HepG2 (cell line): ENCODE measurements around the gene FBXO2. TPM values are rescaled to one million over a fixed set of nuclear protein-coding genes. Genes with fewer than 3 reads are reported as not detected.
A peak's percentile ranks its signal among the peaks of the same experiment; 100 is the strongest.

Experiments
- ATAC-seq: fragments of 200-7000 bp; cut with Tn5 transposase; 3 replicates; pipeline ENCODE4 v1.9.1; 2020; ENCODE audit warnings: mild to moderate bottlenecking, moderate library complexity
- BruUV-seq: library from RNA; stranded (reverse); fragments of 400-500 nt; replicated peaks from 2 replicates; lab custom pipeline; 2021; lab: Mats Ljungman, UMichigan
- CTCF ChIA-PET: fragments of 300-600 bp; formaldehyde crosslinking; extraction: SDS; loops from one replicate; lab custom pipeline; 2021; ENCODE audit warnings: low total read pairs, inconsistent platforms, low intra/inter-chr PET ratio; lab: Yijun Ruan, JAX
- POLR2A ChIA-PET: fragments of 350-600 bp; sonication (Branson Sonifier 250); formaldehyde crosslinking; loops from one replicate; lab custom pipeline; 2020; ENCODE audit warnings: antibody characterized with exemption, inconsistent platforms; lab: Yijun Ruan, JAX
- DNase-seq: peaks from one replicate; pipeline ENCODE4 v3.0.0-alpha.2; 2015; ENCODE audit warnings: low spot score
- FAIRE-seq: peaks from 3 replicates; lab custom pipeline; 2011; peaks lifted over from hg19 to GRCh38; lab: Jason Lieb, UNC
- H2AFZ ChIP-seq: one replicate; pipeline ENCODE4 v1.6.1; 2011; ENCODE audit warnings: low read length, inconsistent platforms
- H3K27ac ChIP-seq: fragments of 300-600 bp; 3 replicates; pipeline ENCODE4 v1.8.0; 2011; ENCODE audit warnings: mixed run types, mild to moderate bottlenecking, mixed read lengths, low read length, inconsistent platforms; ENCODE audit not compliant: insufficient read depth; ENCODE audit errors: extremely low read length
- H3K27me3 ChIP-seq, 2 experiments: fragments of 200-600 bp in 1 of 2; 2 replicates in 1 of 2; 3 replicates in 1 of 2; pipeline versions ENCODE4 v1.6.0 to v1.8.0; 2011; ENCODE audit warnings: low read length in 2 of 2, mild to moderate bottlenecking in 2 of 2, moderate library complexity in 2 of 2, inconsistent platforms in 1 of 2; ENCODE audit not compliant: insufficient read depth in 2 of 2, control insufficient read depth in 1 of 2
- H3K36me3 ChIP-seq, 2 experiments: fragments of 200-600 bp in 1 of 2; replicated peaks in 1 of 2; 2 replicates in 1 of 2; 3 replicates in 1 of 2; pipeline versions ENCODE4 v1.5.1 to v1.8.0; 2011; ENCODE audit warnings: low read length in 2 of 2, inconsistent platforms in 1 of 2; ENCODE audit not compliant: insufficient read depth in 2 of 2, control insufficient read depth in 1 of 2
- H3K4me1 ChIP-seq: 2 replicates; pipeline ENCODE4 v1.5.1; 2012; ENCODE audit warnings: low read length, inconsistent platforms; ENCODE audit not compliant: insufficient read depth
- H3K4me2 ChIP-seq: 2 replicates; pipeline ENCODE4 v1.6.0; 2011; ENCODE audit warnings: low read depth, low read length, inconsistent platforms
- H3K4me3 ChIP-seq, 3 experiments: fragments of 200-600 bp in 1 of 3; sonication (generic), shearing (Covaris generic) in 1 of 3; replicated peaks in 1 of 3; 2 replicates each; pipeline ENCODE4 v1.5.1; 2011 to 2016; ENCODE audit warnings: low read length in 3 of 3, inconsistent platforms in 2 of 3, low read depth in 2 of 3, mild to moderate bottlenecking in 2 of 3, control low read depth in 1 of 3, mixed read lengths in 1 of 3; ENCODE audit not compliant: insufficient read depth in 1 of 3
- H3K79me2 ChIP-seq: one replicate; pipeline ENCODE4 v1.6.1; 2011; ENCODE audit warnings: low read length, inconsistent platforms; ENCODE audit not compliant: insufficient read depth
- H3K9ac ChIP-seq: 2 replicates; pipeline ENCODE4 v1.6.0; 2011; ENCODE audit warnings: mild to moderate bottlenecking, low read depth, low read length, inconsistent platforms; ENCODE audit not compliant: insufficient read depth
- H3K9me3 ChIP-seq: 2 replicates; pipeline ENCODE4 v1.5.1; 2012; ENCODE audit warnings: mild to moderate bottlenecking, low read length
- H4K20me1 ChIP-seq: 2 replicates; pipeline ENCODE4 v1.6.0; 2011; ENCODE audit warnings: inconsistent platforms, mild to moderate bottlenecking, low read length, moderate library complexity; ENCODE audit not compliant: insufficient read depth
- HNF4A ChIP-seq: sonication (generic); formaldehyde crosslinking; IDR thresholded peaks from 2 replicates; pipeline ENCODE4 v1.4.0; 2020; ENCODE audit warnings: missing genetic modification reagents
- HNRNPLL ChIP-seq: fragments of 200-400 bp; formaldehyde crosslinking; IDR thresholded peaks from 2 replicates; pipeline ENCODE4 v1.6.1; 2017; ENCODE audit warnings: mild to moderate bottlenecking, low read depth, low read length; ENCODE audit not compliant: poor library complexity, severe bottlenecking
- HOXA9 ChIP-seq: sonication (generic); formaldehyde crosslinking; IDR thresholded peaks from 2 replicates; pipeline ENCODE4 v1.8.1; 2022; ENCODE audit warnings: missing genetic modification reagents, mild to moderate bottlenecking, moderate library complexity, borderline replicate concordance
- KLF15 ChIP-seq: sonication (generic); formaldehyde crosslinking; IDR thresholded peaks from 2 replicates; pipeline ENCODE4 v1.8.1; 2023; ENCODE audit warnings: borderline replicate concordance, mild to moderate bottlenecking, inconsistent platforms, missing genetic modification reagents, mixed read lengths
- MAF1 ChIP-seq: sonication (generic); formaldehyde crosslinking; IDR thresholded peaks from 2 replicates; pipeline ENCODE4 v1.5.0; 2020; ENCODE audit warnings: missing genetic modification reagents, borderline replicate concordance
- RAD21 ChIP-seq: fragments of 450-650 bp; formaldehyde crosslinking; IDR thresholded peaks from 2 replicates; pipeline ENCODE4 v1.5.0; 2020; ENCODE audit warnings: mild to moderate bottlenecking
- RBFOX2 ChIP-seq: fragments of 200-400 bp; formaldehyde crosslinking; IDR thresholded peaks from 2 replicates; pipeline ENCODE4 v1.6.1; 2017; ENCODE audit warnings: low read depth, mild to moderate bottlenecking, low read length
- RFX5 ChIP-seq: IDR thresholded peaks from 2 replicates; pipeline ENCODE4 v1.6.1; 2011; ENCODE audit warnings: low read depth, low read length, improper control_type of control experiment
- SMC3 ChIP-seq: IDR thresholded peaks from 2 replicates; pipeline ENCODE4 v1.6.1; 2011; ENCODE audit warnings: low read length, improper control_type of control experiment
- STAG1 ChIP-seq: sonication (generic); formaldehyde crosslinking; IDR thresholded peaks from 2 replicates; pipeline ENCODE4 v1.4.0; 2020; ENCODE audit warnings: missing genetic modification reagents
- TCF7L2 ChIP-seq: IDR thresholded peaks from 2 replicates; pipeline ENCODE4 v1.6.1; 2011; ENCODE audit warnings: mild to moderate bottlenecking, low read depth, low read length, moderate library complexity
- U2AF1 ChIP-seq: fragments of 200-400 bp; formaldehyde crosslinking; optimal IDR thresholded peaks from 2 replicates; pipeline ENCODE3; 2017; ENCODE audit warnings: mild to moderate bottlenecking, low read depth, low read length
- U2AF2 ChIP-seq: fragments of 200-400 bp; formaldehyde crosslinking; IDR thresholded peaks from 2 replicates; pipeline ENCODE4 v1.6.1; 2017; ENCODE audit warnings: low read depth, mild to moderate bottlenecking, low read length
- ZKSCAN5 ChIP-seq: sonication (generic); formaldehyde crosslinking; IDR thresholded peaks from 2 replicates; pipeline ENCODE4 v1.5.1; 2020; ENCODE audit warnings: mild to moderate bottlenecking, missing genetic modification reagents
- ZMYM3 ChIP-seq: sonication (generic); formaldehyde crosslinking; IDR thresholded peaks from 2 replicates; pipeline ENCODE4 v1.5.1; 2020; ENCODE audit warnings: mild to moderate bottlenecking, missing genetic modification reagents
- ZNF124 ChIP-seq: sonication (generic); formaldehyde crosslinking; IDR thresholded peaks from 2 replicates; pipeline ENCODE4 v1.4.0; 2020; ENCODE audit warnings: missing genetic modification reagents
- ZNF143 ChIP-seq: sonication (generic); formaldehyde crosslinking; IDR thresholded peaks from 2 replicates; pipeline ENCODE4 v1.4.0; 2020; ENCODE audit warnings: missing genetic modification reagents
- ZNF333 ChIP-seq: sonication (generic); formaldehyde crosslinking; IDR thresholded peaks from 2 replicates; pipeline ENCODE4 v1.4.0; 2020; ENCODE audit warnings: mild to moderate bottlenecking, missing genetic modification reagents, borderline replicate concordance
- ZNF33B ChIP-seq: sonication (generic); formaldehyde crosslinking; IDR thresholded peaks from 2 replicates; pipeline ENCODE4 v1.5.1; 2020; ENCODE audit warnings: mild to moderate bottlenecking, missing genetic modification reagents
- ZNF7 ChIP-seq: IDR thresholded peaks from 2 replicates; pipeline ENCODE4 v1.6.1; 2016; ENCODE audit warnings: missing biosample characterization, missing genetic modification reagents
- WGBS: methylation state at CpG from one replicate; pipeline ENCODE4 v1.1.6; 2017; ENCODE audit warnings: low lambda C conversion rate; 5-methylcytosine and 5-hydroxymethylcytosine counted together
- in situ Hi-C: cut with HindIII; loops from 2 replicates; pipeline ENCODE4 v1.10.0; 2017; ENCODE audit warnings: low pct_unique_long_range_greater_than_20kb; ENCODE audit not compliant: extremely low pct_ligation_motif_present
- intact Hi-C: fragments of 100-400 bp; cut with micrococcal nuclease; formaldehyde crosslinking; loops from one replicate; pipeline ENCODE4 v1.10.0; 2022; ENCODE audit not compliant: unreplicated experiment
- polyA plus RNA-seq, 8 experiments: library from polyadenylated mRNA; depleted of rRNA in 3 of 8; stranded (reverse) in 7 of 8; unstranded in 1 of 8; fragments of >200 nt; fragmentation: Illumina TruSeq in 4 of 8; extraction: Trizol in 4 of 8; gene quantifications; 2 replicates each; pipeline versions ENCODE4 v1.2.1 to v1.2.3, GENCODE V29; 2011 to 2016; ENCODE audit warnings: low read depth in 4 of 8, missing spikeins in 1 of 8, mixed read lengths in 1 of 8; ENCODE audit not compliant: insufficient read depth in 1 of 8
- total RNA-seq, 5 experiments: library from RNA; depleted of rRNA; stranded (reverse); fragments of >200 nt; fragmentation: Illumina TruSeq; extraction: Trizol; gene quantifications; 2 replicates each; pipeline ENCODE4 v1.2.3, GENCODE V29; 2016; ENCODE audit warnings: low read depth in 1 of 5
- TF ChIP-seq, protein P1 (sequence below): sonication (generic); formaldehyde crosslinking; IDR thresholded peaks from 2 replicates; pipeline ENCODE4 v1.8.0; 2022; ENCODE audit warnings: mild to moderate bottlenecking, missing genetic modification reagents, borderline replicate concordance
- TF ChIP-seq, protein P2 (sequence below): sonication (generic); formaldehyde crosslinking; IDR thresholded peaks from 2 replicates; pipeline ENCODE4 v1.5.0; 2020; ENCODE audit warnings: mild to moderate bottlenecking, missing genetic modification reagents, moderate library complexity

The FBXO2 gene
- total and polyA plus RNA-seq, 2 of the 13 experiments (the other 11 are each of a cell fraction or from before 2014, with no cell fraction given): 79.3 to 112 TPM

GRCh38 chr1:11646317-11646716 is 7.9 kb downstream of the FBXO2 start (continued):
- no peak for TF ChIP-seq ZNF143 (CRISPR knock-in tag)
- TF ChIP-seq ZNF333 (CRISPR knock-in tag): no peak
- no peak for TF ChIP-seq ZNF124 (CRISPR knock-in tag)
- TF ChIP-seq U2AF1: no peak
- TF ChIP-seq ZNF33B: no peak

- ChIA-PET POLR2A (interaction anchor here (1.0 kb wide), 2 partner anchors 18 to 104 kb away, joined by 3 read pairs; partner anchors contain the start of gene FBXO6), CTCF (interaction anchor here (0.7 kb wide), 1 partner anchor 326 kb away, joined by 3 read pairs; no protein-coding TSS in a partner anchor)
- 43% methylated on average over 7 of the region's 8 CpGs for WGBS
- peak; percentile 78 for ATAC-seq
- Histone ChIP-seq H3K36me3 (peaks cover 0 to 2% of the 10 kb centered on the region in 2 experiments; a peak in 1 of 5 replicates), H2AFZ (no peak overlapping the region), H3K9me3 (no peaks in the 10 kb centered on the region), H3K4me3 (no peak overlapping the region), H3K4me2 (no peak overlapping the region), H3K27me3 (no peaks in the 10 kb centered on the region), H3K4me1 (peaks cover 39% of the 10 kb centered on the region), H4K20me1 (peaks cover 13% of the 10 kb centered on the region; the same call in 1 of the 2 replicates), H3K79me2 (no peaks in the 10 kb centered on the region), H3K9ac (no peak overlapping the region), H3K27ac (no peak overlapping the region)
- no TSS peak for BruUV-seq
- in situ Hi-C loops: loop anchor here (10.0 to 25.0 kb wide), 2 partner anchors 401 to 608 kb away; partner anchors contain the start of gene MASP2
- no peak for FAIRE-seq
- peak; percentile 65 for DNase-seq
- intact Hi-C loops: no loop called here
- TF ChIP-seq HNRNPLL (no peak), U2AF2 (no peak), TCF7L2 (no peak), U2AF1 (no peak), ZNF7 (CRISPR knock-in tag) (no peak), HOXA9 (no peak), STAG1 (CRISPR knock-in tag) (peak; percentile 71), SMC3 (peak; percentile 50; the same call in 1 of the 2 replicates), MAF1 (no peak), HNF4A (CRISPR knock-in tag) (no peak), ZMYM3 (no peak), KLF15 (CRISPR knock-in tag) (no peak), RAD21 (CRISPR knock-in tag) (0 out of 2 replicates have a peak, but pooled peaks have one; percentile 24), RBFOX2 (0 out of 2 replicates have a peak, but pooled peaks have one; percentile 36), RFX5 (no peak), ZKSCAN5 (CRISPR knock-in tag) (no peak)
- TF ChIP-seq, protein P1, sequence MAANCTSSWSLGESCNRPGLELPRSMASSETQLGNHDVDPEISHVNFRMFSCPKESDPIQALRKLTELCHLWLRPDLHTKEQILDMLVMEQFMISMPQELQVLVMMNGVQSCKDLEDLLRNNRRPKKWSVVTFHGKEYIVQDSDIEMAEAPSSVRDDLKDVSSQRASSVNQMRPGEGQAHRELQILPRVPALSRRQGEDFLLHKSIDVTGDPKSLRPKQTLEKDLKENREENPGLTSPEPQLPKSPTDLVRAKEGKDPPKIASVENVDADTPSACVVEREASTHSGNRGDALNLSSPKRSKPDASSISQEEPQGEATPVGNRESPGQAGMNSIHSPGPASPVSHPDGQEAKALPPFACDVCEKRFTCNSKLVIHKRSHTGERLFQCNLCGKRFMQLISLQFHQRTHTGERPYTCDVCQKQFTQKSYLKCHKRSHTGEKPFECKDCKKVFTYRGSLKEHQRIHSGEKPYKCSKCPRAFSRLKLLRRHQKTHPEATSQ (CRISPR knock-in tag): no peak
- TF ChIP-seq, protein P2, sequence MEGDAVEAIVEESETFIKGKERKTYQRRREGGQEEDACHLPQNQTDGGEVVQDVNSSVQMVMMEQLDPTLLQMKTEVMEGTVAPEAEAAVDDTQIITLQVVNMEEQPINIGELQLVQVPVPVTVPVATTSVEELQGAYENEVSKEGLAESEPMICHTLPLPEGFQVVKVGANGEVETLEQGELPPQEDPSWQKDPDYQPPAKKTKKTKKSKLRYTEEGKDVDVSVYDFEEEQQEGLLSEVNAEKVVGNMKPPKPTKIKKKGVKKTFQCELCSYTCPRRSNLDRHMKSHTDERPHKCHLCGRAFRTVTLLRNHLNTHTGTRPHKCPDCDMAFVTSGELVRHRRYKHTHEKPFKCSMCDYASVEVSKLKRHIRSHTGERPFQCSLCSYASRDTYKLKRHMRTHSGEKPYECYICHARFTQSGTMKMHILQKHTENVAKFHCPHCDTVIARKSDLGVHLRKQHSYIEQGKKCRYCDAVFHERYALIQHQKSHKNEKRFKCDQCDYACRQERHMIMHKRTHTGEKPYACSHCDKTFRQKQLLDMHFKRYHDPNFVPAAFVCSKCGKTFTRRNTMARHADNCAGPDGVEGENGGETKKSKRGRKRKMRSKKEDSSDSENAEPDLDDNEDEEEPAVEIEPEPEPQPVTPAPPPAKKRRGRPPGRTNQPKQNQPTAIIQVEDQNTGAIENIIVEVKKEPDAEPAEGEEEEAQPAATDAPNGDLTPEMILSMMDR (CRISPR knock-in tag): peak; percentile 77
Observed at GRCh38 chr1:11645670-11646265, 8.5 kb downstream of the FBXO2 start.
